DND-41 (cell line): ENCODE measurements around the gene GADD45G.
A peak's percentile ranks its signal among the peaks of the same experiment; 100 is the strongest.

Experiments
- CTCF ChIP-seq: IDR thresholded peaks from 2 replicates; pipeline ENCODE4 v1.5.1; 2012; ENCODE audit warnings: borderline replicate concordance, low read length, moderate library complexity, mild to moderate bottlenecking; ENCODE audit not compliant: poor library complexity, severe bottlenecking; ENCODE audit errors: extremely low read depth
- EZH2 ChIP-seq: IDR thresholded peaks from 3 replicates; pipeline ENCODE4 v1.6.1; 2012; ENCODE audit warnings: borderline replicate concordance, low read depth, mild to moderate bottlenecking, moderate library complexity, low read length, inconsistent platforms; ENCODE audit not compliant: severe bottlenecking

GRCh38 chr9:89604729-89605464, at the start of gene GADD45G:
- TF ChIP-seq CTCF (no peak), EZH2 (peak; percentile 84)
